K562 (cell line): ENCODE data around the gene PPP1R16B. TPM values are rescaled to one million over a fixed set of nuclear protein-coding genes. Genes with fewer than 3 reads are reported as not detected.

Source experiments
- ATAC-seq: fragments of 200-7000 bp; cut with Tn5 transposase; 3 replicates; pipeline ENCODE4 v1.9.1; 2020; ENCODE audit warnings: moderate library complexity
- BruUV-seq: library from RNA; stranded (reverse); fragments of 400-500 nt; replicated peaks from 2 replicates; lab custom pipeline; 2021; lab: Mats Ljungman, UMichigan
- CTCF ChIA-PET: fragments of 300-600 bp; formaldehyde crosslinking; extraction: SDS; loops from one replicate; lab custom pipeline; 2021; ENCODE audit warnings: low intra/inter-chr PET ratio; lab: Yijun Ruan, JAX
- POLR2A ChIA-PET: fragments of 300-600, 350-650 bp; sonication (Branson Sonifier 250); formaldehyde crosslinking; extraction: SDS; loops from one replicate; lab custom pipeline; 2021; ENCODE audit warnings: antibody characterized with exemption, inconsistent platforms; lab: Yijun Ruan, JAX
- DNase-seq, 4 experiments: peaks; one replicate each; pipeline versions ENCODE4 v3.0.0 to v3.0.0-alpha.2; 2011 to 2018; ENCODE audit warnings: low spot score in 3 of 4, mixed read lengths in 3 of 4; ENCODE audit errors: extremely low read depth in 1 of 4
- FAIRE-seq: peaks from 2 replicates; lab custom pipeline; 2011; peaks lifted over from hg19 to GRCh38; lab: Jason Lieb, UNC
- H2AFZ ChIP-seq: 2 replicates; pipeline ENCODE4 v1.6.0; 2011; ENCODE audit warnings: low read depth, low read length, control low read depth, inconsistent platforms
- H3K27ac ChIP-seq: fragments of 200-600 bp; 3 replicates; pipeline ENCODE4 v1.8.0; 2011; ENCODE audit warnings: low read depth, mild to moderate bottlenecking, control low read depth, inconsistent platforms, low read length, moderate library complexity, mixed read lengths; ENCODE audit errors: extremely low read depth
- H3K27me3 ChIP-seq, 2 experiments: fragments of 300-600 bp in 1 of 2; 2 replicates in 1 of 2; 3 replicates in 1 of 2; pipeline versions ENCODE4 v1.6.0 to v1.8.0; 2011; ENCODE audit warnings: inconsistent platforms in 2 of 2, low read length in 2 of 2, mild to moderate bottlenecking in 1 of 2, mixed read lengths in 1 of 2, moderate library complexity in 1 of 2; ENCODE audit not compliant: control insufficient read depth in 2 of 2, insufficient read depth in 2 of 2
- H3K36me3 ChIP-seq: fragments of 300-600 bp; 3 replicates; pipeline ENCODE4 v1.8.0; 2011; ENCODE audit warnings: mild to moderate bottlenecking, low read length, inconsistent platforms; ENCODE audit not compliant: control insufficient read depth, insufficient read depth
- H3K4me1 ChIP-seq, 2 experiments: fragments of 200-600 bp in 1 of 2; replicated peaks in 1 of 2; 2 replicates in 1 of 2; 3 replicates in 1 of 2; pipeline versions ENCODE4 v1.5.1 to v1.8.0; 2011; ENCODE audit warnings: inconsistent platforms in 2 of 2, low read length in 2 of 2, mild to moderate bottlenecking in 1 of 2, mixed read lengths in 1 of 2, moderate library complexity in 1 of 2; ENCODE audit not compliant: control insufficient read depth in 2 of 2, insufficient read depth in 2 of 2
- H3K4me2 ChIP-seq: 2 replicates; pipeline ENCODE4 v1.6.1; 2011; ENCODE audit warnings: low read length, control low read depth, inconsistent platforms, mixed read lengths; ENCODE audit not compliant: insufficient read depth
- H3K4me3 ChIP-seq: fragments of 200-600 bp; sonication (generic), shearing (Covaris generic); 2 replicates; pipeline ENCODE4 v1.5.1; 2016; ENCODE audit warnings: control low read depth, inconsistent platforms
- H3K79me2 ChIP-seq: fragments of 200-600 bp; 3 replicates; pipeline ENCODE4 v1.8.0; 2011; ENCODE audit warnings: low read length, inconsistent platforms; ENCODE audit not compliant: control insufficient read depth, insufficient read depth
- H3K9ac ChIP-seq, 2 experiments: 2 replicates each; pipeline versions ENCODE4 v1.6.0 to v1.6.1; 2011; ENCODE audit warnings: low read depth in 2 of 2, low read length in 2 of 2, control low read depth in 1 of 2, inconsistent platforms in 1 of 2, mild to moderate bottlenecking in 1 of 2, mixed read lengths in 1 of 2; ENCODE audit not compliant: insufficient read depth in 1 of 2
- H3K9me1 ChIP-seq: one replicate; pipeline ENCODE4 v1.6.0; 2011; ENCODE audit warnings: inconsistent platforms, mild to moderate bottlenecking, low read length, moderate library complexity; ENCODE audit not compliant: control insufficient read depth, insufficient read depth
- H3K9me3 ChIP-seq: replicated peaks from 2 replicates; pipeline ENCODE4 v1.5.1; 2011; ENCODE audit warnings: low read depth, low read length, inconsistent platforms; ENCODE audit not compliant: control insufficient read depth, insufficient read depth
- H4K20me1 ChIP-seq: replicated peaks from 2 replicates; pipeline ENCODE4 v1.6.1; 2011; ENCODE audit warnings: low read length, inconsistent platforms, mixed read lengths; ENCODE audit not compliant: control insufficient read depth, insufficient read depth
- CREB1 ChIP-seq, 2 experiments: sonication (generic) in 1 of 2; formaldehyde crosslinking in 1 of 2; IDR thresholded peaks; 2 replicates each; pipeline versions ENCODE4 v1.6.1 to v1.8.0; 2012 to 2022; ENCODE audit warnings: inconsistent platforms in 1 of 2, mild to moderate bottlenecking in 1 of 2, missing genetic modification reagents in 1 of 2, moderate library complexity in 1 of 2
- CREM ChIP-seq: IDR thresholded peaks from 2 replicates; pipeline ENCODE4 v1.6.1; 2014; ENCODE audit warnings: antibody characterized with exemption, low read depth
- ERF ChIP-seq: fragments of 450-650 bp; formaldehyde crosslinking; IDR thresholded peaks from 2 replicates; pipeline ENCODE4 v1.4.0; 2020; ENCODE audit warnings: mild to moderate bottlenecking, mixed read lengths
- KHSRP ChIP-seq: fragments of 450-650 bp; IDR thresholded peaks from 2 replicates; pipeline ENCODE4 v1.6.1; 2017
- MTA1 ChIP-seq: fragments of 450-650 bp; IDR thresholded peaks from 2 replicates; pipeline ENCODE4 v1.6.1; 2017; ENCODE audit warnings: borderline replicate concordance
- PCBP2 ChIP-seq: fragments of 200-400 bp; formaldehyde crosslinking; IDR thresholded peaks from 2 replicates; pipeline ENCODE4 v1.6.1; 2018; ENCODE audit warnings: low read length, low read depth, mild to moderate bottlenecking, moderate library complexity; ENCODE audit not compliant: poor library complexity, severe bottlenecking
- POLR2G ChIP-seq: fragments of 200-400 bp; formaldehyde crosslinking; IDR thresholded peaks from 2 replicates; pipeline ENCODE4 v1.6.1; 2017; ENCODE audit warnings: low read depth, mild to moderate bottlenecking, antibody characterized with exemption, low read length, moderate library complexity
- RBM17 ChIP-seq: fragments of 200-400 bp; formaldehyde crosslinking; IDR thresholded peaks from 2 replicates; pipeline ENCODE4 v1.6.1; 2017; ENCODE audit warnings: low read depth, mild to moderate bottlenecking, low read length, borderline replicate concordance
- SPI1 ChIP-seq: IDR thresholded peaks from 2 replicates; pipeline ENCODE4 v1.6.1; 2011; ENCODE audit warnings: low read depth, low read length, control low read depth, borderline replicate concordance
- WHSC1 ChIP-seq: IDR thresholded peaks from one replicate; pipeline ENCODE4 v1.6.1; 2012; ENCODE audit warnings: low read length, control low read depth, inconsistent platforms
- ZFP36 ChIP-seq: fragments of 150-350 bp; IDR thresholded peaks from 2 replicates; pipeline ENCODE4 v1.6.1; 2018; ENCODE audit warnings: low read length, low read depth; ENCODE audit not compliant: partially characterized antibody
- ZNF384 ChIP-seq: IDR thresholded peaks from 2 replicates; pipeline ENCODE4 v1.6.1; 2012; ENCODE audit warnings: low read depth, low read length, improper control_type of control experiment
- ZNF57 ChIP-seq: fragments of 450-650 bp; formaldehyde crosslinking; IDR thresholded peaks from 2 replicates; pipeline ENCODE4 v1.4.0; 2020; ENCODE audit warnings: mild to moderate bottlenecking, moderate library complexity
- WGBS: fragments of 100-300 bp; shearing (Covaris generic); methylation state at CpG from one replicate; pipeline ENCODE4 v1.1.6; 2016; ENCODE audit warnings: low coverage, mixed read lengths; ENCODE audit not compliant: insufficient coverage; ENCODE audit errors: missing lambda C conversion rate; 5-methylcytosine and 5-hydroxymethylcytosine counted together
- in situ Hi-C: fragments of 300-500 bp; cut with MboI; formaldehyde crosslinking; loops from 4 replicates; pipeline ENCODE4 v1.15.0; 2018; ENCODE audit warnings: inconsistent platforms, mixed read lengths
- intact Hi-C: fragments of 100-400 bp; cut with micrococcal nuclease; formaldehyde crosslinking; loops from 2 replicates; pipeline ENCODE4 v1.14.2; 2022
- polyA plus RNA-seq, 8 experiments: library from polyadenylated mRNA; depleted of rRNA in 4 of 8; stranded (reverse) in 5 of 8; unstranded in 3 of 8; fragments of >200 nt; fragmentation: Nextera tagmentation in 2 of 8; fragmentation: Illumina TruSeq in 1 of 8; extraction: Ambion mirVana in 2 of 8; extraction: Trizol in 1 of 8; gene quantifications; 2 replicates each; pipeline versions ENCODE4 v1.2.1 to v1.2.3, GENCODE V29; 2011 to 2014; ENCODE audit warnings: inconsistent platforms in 1 of 8, missing spikeins in 1 of 8
- total RNA-seq, 7 experiments: library from RNA; depleted of rRNA in 6 of 7; stranded (reverse); fragments of >200 nt in 6 of 7; fragmentation: Illumina TruSeq in 2 of 7; extraction: Trizol in 2 of 7; gene quantifications; 2 replicates each; pipeline versions ENCODE4 v1.2.1 to v1.2.3, GENCODE V29; 2011 to 2021; ENCODE audit warnings: low replicate concordance in 1 of 7
- TF ChIP-seq, protein P1 (sequence below): sonication (generic); formaldehyde crosslinking; IDR thresholded peaks from 2 replicates; pipeline ENCODE4 v1.8.1; 2023; ENCODE audit warnings: mild to moderate bottlenecking, missing genetic modification reagents

Gene PPP1R16B
- total and polyA plus RNA-seq, 9 of the 15 experiments (the other 6 are each of a cell fraction or from before 2014, with no cell fraction given): 1.5 to 11.5 (median 6.8) TPM

DNA sequence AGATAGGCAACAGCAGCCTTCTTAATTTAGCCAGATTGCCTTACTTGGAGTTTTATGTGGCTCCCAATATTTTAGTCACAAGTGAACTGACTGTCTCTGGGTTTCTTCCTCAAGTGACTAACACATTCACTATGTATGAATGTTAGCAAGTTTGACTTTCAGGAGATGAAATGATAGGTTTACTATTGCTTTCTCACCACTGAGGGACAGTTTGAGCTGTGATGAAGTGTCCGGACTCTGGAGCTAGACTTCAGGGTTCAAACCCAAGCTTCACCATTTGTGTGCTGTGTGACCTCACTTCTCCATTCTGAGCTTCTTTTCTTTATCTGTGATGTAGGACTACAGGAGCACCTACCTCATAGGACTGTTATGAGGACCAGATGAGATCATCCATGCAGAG lies 164.8 kb downstream of the PPP1R16B start:
- H3K9me1 ChIP-seq: no peaks in the 10 kb centered on the region
- FAIRE-seq: no peak

More for the DNA sequence above, 164.8 kb downstream of the PPP1R16B start:
- no peaks in the 10 kb centered on the region for H3K27me3 ChIP-seq
- intact Hi-C loops (no loop called here), in situ Hi-C loops (no loop called here)
- no peak overlapping the region for H3K27ac ChIP-seq
- H3K4me3 ChIP-seq: no peak overlapping the region
- H3K4me2 ChIP-seq: no peak overlapping the region
- no peaks in the 10 kb centered on the region for H4K20me1 ChIP-seq
- no peak for DNase-seq
- H3K9ac ChIP-seq: no peak overlapping the region
- ChIA-PET POLR2A (no interaction called here), CTCF (no interaction called here)
- H2AFZ ChIP-seq: no peak overlapping the region
- WGBS: 86% methylated on average over 1 of the region's 1 CpG
- BruUV-seq: no TSS peak
- H3K36me3 ChIP-seq: peaks cover 73% of the 10 kb centered on the region
- H3K79me2 ChIP-seq: peaks cover 32% of the 10 kb centered on the region
- TF ChIP-seq KHSRP (no peak), SPI1 (no peak), RBM17 (no peak), ZFP36 (no peak), PCBP2 (no peak), WHSC1 (no peak), MTA1 (no peak), CREB1 (IDR thresholded peaks at IDR 0.05) (peak; percentile 49; the same call in 1 of the 2 replicates), CREB1 (CRISPR knock-in tag; IDR thresholded peaks at IDR 0.05) (no peak), ZNF384 (no peak), ZNF57 (no peak), ERF (CRISPR knock-in tag) (no peak), CREM (peak; percentile 48; the same call in 1 of the 2 replicates), POLR2G (no peak)
- TF ChIP-seq, protein P1, sequence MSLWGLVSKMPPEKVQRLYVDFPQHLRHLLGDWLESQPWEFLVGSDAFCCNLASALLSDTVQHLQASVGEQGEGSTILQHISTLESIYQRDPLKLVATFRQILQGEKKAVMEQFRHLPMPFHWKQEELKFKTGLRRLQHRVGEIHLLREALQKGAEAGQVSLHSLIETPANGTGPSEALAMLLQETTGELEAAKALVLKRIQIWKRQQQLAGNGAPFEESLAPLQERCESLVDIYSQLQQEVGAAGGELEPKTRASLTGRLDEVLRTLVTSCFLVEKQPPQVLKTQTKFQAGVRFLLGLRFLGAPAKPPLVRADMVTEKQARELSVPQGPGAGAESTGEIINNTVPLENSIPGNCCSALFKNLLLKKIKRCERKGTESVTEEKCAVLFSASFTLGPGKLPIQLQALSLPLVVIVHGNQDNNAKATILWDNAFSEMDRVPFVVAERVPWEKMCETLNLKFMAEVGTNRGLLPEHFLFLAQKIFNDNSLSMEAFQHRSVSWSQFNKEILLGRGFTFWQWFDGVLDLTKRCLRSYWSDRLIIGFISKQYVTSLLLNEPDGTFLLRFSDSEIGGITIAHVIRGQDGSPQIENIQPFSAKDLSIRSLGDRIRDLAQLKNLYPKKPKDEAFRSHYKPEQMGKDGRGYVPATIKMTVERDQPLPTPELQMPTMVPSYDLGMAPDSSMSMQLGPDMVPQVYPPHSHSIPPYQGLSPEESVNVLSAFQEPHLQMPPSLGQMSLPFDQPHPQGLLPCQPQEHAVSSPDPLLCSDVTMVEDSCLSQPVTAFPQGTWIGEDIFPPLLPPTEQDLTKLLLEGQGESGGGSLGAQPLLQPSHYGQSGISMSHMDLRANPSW: no peak
- TF ChIP-seq, all 486 proteins: peak for 2
- ATAC-seq: no peak
- no peaks in the 10 kb centered on the region for H3K9me3 ChIP-seq
- H3K4me1 ChIP-seq: peaks cover 4 to 15% of the 10 kb centered on the region in 2 experiments; a peak in 3 of 5 replicates
